ENCODE measurements around the gene CD276.
"Not testable (repeated sequence)": the region's sequence is repeated elsewhere in the genome, so short reads cannot be mapped to it uniquely, and the experiment has no call there.

The CD276 gene

GRCh38 chr15:73685981-73686380 is 1.8 kb downstream of the CD276 start:
- DNase-seq, result no peak

DNA sequence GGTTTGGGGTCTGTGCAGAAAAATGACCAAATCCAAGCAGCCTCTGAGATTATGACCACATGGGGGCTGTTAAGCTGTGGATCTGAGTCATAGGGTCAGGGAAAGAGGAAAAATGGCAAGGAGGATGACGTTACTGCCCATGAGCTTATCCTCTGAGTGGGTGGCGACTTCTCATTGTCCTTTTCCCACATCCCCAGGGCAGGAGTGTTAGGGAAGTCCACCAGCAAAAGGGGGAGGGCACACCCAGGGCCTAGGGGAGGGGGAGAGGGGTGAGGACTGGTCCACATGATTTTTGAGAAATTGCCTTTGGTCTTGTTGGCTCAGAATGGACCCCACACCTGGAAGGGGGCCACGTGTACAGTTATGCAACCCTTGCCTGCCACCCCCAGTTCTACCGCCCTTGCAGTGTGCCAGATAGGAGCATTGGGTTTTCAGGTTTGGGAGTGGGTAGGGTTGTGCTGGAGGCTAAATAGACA is 2.6 kb downstream of the CD276 start:
- no peak for DNase-seq

GRCh38 chr15:73687351-73687750 is 3.2 kb downstream of the CD276 start:
- no peak for DNase-seq

- DNase-seq, result no peak
Measured at GRCh38 chr15:73688455-73688854, 4.3 kb downstream of the CD276 start.

GRCh38 chr15:73691396-73691795 is 7.2 kb downstream of the CD276 start:
- DNase-seq, result no peak

DNA sequence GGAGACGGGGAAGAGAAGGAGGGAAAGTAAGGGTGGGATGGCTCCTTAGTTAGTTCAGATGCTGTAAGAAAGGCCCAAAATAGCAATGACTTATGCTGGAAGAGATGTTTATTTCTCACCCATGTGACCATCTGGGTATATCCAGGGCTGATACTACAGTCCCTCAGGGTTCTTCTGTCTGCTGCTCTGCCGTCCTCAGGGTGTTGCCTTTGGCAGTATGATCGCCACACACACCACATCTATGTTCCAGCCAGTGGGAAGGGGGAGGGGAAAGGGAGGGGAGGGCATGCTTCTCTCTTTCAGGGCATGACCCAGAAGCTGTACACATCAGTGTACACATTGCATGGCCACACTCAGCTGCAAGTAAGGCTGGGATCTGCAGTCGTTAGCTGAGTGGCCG is 10.2 kb downstream of the CD276 start:
- DNase-seq, result no peak

DNA sequence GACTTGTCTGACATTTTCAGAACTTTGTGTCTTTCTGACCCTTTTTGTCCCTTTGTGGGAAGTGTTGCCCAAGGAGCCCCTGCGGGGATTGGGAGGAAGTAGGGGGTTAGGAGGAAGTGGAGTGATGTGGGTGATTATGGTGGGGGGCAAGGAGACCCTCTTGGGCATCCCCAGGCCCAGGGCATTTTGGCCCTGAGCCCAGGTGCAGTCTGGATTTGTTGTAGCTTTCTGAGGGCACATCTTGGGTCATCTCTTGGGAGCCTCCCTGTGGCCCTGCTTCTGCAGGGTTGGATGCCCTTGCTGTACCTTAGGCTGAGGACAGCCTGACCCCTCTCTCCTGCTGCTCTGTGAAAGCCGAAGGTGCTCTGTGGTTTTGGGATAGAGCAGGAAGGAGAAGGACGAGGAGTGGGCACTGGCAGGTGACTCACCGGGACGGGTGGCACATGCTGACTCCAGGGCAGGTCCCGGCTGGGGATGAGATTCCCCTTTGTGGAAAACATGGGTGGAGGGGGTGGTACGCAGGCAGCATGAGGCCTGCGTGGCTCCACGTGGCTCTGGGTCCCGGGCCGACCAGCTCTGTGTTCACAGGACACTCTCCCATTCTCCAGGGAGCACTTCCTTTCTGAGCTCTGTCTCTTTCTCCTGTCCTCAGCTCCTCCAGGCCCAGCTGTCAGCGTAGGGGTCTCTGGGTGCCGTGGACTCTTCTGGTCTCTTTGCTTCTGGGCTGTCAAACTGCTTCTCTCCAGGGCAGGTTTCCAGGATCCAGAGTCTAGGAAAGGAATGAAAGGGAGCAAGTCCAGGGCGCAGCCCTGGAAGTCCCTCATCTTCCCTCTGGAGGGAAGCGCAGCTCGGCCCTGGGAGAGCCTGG is 11.8 kb downstream of the CD276 start:
- DNase-seq, result no peak

DNA sequence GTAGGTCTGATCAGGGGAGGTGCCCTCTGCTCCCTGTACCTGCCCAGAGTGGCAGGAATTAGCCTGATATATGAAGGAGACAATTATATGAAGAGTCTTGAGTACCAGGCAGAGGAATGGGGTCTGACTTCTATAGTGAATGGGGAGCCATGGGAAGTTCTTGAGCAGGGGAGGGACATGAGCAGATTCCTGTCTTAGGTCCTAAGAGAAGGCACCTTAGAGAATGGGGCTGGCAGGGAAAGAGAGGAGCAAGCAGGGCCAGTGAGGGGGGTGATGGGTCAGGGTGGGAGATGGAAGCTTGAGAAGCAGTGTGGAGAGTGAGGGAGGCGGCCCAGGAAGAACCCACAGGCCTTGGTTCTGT is 12.4 kb downstream of the CD276 start:
- DNase-seq, result no peak

DNA sequence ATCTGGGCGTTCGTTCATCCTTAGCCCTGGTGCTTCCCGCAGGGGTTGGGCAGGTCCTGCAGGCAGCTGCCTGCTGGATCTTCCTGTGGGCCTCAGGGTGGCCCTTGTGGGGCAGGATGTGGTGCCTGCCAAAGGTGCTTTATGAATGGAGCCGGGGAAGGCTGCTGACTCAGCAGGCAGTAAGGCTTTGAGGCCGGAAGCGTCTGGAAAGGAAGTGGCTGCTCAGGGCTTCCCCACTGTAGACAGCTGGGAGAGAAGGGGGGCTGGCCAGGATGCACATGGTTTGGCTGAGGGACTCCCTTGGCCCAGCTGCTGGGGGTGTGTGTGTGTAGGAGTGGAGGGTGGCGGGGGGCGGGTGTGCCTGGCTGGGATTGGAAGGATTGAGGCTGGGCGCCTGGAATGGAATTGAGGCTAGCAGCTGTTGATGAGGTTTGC is 12.9 kb downstream of the CD276 start:
- DNase-seq, result no peak

DNA sequence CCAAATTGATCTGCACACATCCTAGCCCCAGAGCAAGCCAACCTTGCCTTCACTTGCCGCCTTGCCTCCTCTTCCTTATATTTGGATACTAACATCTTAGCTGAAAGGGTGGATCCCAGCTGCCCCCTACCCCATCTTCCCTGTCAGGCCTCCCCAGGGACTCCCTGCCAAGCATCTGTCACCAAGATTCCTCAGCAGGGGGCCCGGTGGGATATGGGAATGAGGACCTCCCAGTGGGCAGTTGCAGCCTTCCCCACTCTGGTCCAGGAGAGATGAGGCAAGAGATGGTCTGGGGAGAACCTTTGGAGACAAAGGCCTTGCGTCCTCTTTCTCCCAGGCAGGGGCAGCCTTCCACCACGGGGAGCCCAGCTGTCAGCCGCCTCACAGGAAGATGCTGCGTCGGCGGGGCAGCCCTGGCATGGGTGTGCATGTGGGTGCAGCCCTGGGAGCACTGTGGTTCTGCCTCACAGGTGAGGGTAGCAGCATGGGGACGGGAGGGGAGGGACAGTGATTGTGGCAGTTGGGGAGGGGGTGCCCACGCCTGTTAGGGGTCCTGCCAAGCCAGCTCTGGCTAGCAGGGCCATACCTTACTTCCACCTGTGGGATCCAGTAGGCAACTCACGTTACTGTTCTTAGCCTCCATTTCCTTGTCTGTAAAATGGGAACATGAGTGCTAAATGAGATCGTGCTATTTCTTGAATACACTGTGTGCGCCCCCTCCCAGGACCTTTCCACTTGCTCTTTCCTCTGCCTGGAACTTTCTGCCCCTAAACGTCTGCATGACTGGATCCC is 15.3 kb downstream of the CD276 start:
- DNase-seq, result no peak

DNA sequence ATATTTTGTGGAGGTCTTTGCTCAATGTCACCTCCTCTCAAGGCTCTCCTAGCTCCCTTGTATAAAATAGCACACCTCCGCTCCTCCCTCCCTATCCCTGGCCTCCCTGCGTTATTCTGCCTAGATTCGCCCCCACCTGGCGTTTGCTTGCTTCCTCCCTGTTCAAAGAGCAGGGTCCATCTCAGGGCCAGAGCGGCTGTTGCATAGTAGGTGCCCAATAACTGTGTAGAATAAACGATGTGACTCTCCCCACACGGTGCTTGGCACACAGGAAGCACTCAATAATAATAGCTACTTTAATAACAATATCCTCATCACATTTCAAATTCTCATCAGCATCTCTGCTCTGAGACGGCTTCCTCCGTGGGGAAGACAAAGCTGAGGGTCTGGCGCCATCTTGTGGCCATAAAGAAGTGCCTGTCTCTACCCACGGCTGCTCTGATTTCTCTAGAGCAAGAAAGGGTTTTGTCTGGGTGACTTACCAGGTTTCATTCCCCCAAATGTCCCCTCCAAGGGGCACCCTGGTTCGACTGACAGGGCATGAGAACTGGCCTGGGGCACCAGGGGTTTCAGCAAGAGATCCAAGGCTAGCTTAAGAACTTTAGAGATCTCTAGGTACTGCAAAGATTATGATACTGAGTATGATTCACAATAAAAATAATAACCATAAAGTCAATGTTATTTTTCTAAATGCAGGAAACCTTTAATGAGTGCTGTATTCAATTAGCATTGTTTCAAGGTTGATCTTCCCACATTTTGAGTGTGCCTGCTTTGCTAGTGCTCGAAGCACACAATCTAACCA is 16.1 kb downstream of the CD276 start:
- no peak for DNase-seq

DNA sequence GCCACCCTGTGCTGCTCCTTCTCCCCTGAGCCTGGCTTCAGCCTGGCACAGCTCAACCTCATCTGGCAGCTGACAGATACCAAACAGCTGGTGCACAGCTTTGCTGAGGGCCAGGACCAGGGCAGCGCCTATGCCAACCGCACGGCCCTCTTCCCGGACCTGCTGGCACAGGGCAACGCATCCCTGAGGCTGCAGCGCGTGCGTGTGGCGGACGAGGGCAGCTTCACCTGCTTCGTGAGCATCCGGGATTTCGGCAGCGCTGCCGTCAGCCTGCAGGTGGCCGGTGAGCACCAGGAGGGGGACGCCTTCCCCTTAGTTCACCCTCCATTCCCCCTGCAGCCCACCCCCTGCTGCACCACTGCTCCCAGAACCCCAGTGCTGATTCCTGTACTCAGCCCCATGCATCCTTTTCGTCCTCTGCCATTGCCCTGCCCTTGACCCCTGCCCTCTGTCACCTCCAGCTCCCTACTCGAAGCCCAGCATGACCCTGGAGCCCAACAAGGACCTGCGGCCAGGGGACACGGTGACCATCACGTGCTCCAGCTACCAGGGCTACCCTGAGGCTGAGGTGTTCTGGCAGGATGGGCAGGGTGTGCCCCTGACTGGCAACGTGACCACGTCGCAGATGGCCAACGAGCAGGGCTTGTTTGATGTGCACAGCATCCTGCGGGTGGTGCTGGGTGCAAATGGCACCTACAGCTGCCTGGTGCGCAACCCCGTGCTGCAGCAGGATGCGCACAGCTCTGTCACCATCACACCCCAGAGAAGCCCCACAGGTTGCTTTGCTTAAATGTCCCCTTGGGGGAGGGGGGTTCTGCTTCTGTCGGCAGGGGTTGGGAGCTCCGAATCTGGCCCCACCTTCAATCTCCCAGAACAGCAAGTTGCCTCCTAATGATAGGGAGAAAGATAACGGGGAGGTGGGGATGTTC is 18.4 kb downstream of the CD276 start:
- DNase-seq, result not testable (repeated sequence)

DNA sequence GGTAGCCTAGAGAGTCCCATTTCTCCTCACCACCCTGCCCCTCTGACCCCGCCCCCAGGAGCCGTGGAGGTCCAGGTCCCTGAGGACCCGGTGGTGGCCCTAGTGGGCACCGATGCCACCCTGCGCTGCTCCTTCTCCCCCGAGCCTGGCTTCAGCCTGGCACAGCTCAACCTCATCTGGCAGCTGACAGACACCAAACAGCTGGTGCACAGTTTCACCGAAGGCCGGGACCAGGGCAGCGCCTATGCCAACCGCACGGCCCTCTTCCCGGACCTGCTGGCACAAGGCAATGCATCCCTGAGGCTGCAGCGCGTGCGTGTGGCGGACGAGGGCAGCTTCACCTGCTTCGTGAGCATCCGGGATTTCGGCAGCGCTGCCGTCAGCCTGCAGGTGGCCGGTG is 19.4 kb downstream of the CD276 start:
- DNase-seq, result not testable (repeated sequence)

GRCh38 chr15:73704142-73704868 is 20.1 kb downstream of the CD276 start:
- DNase-seq, result not testable (repeated sequence)

GRCh38 chr15:73704869-73705645 is 20.9 kb downstream of the CD276 start:
- no peak for DNase-seq

DNA sequence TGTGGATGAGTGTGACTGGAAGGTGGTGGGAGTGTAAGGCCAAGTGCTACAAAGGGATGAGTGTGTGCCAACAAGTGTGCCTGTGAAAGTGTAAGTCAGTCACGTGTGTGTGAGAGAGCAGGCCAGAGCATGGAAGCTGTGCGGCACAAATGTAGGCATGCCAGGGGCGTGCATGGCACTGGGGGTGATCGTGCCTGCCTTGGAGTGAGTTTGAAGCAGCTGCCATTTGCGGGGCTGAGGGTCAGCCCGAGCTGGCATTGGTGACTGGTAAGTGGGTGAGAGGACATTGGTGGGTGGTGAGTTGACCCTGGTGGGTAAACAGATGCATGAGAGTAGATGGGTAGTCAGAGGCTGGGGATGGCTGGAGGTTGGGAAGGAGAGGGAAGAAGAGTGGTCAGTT is 24.5 kb downstream of the CD276 start:
- DNase-seq, result no peak

DNA sequence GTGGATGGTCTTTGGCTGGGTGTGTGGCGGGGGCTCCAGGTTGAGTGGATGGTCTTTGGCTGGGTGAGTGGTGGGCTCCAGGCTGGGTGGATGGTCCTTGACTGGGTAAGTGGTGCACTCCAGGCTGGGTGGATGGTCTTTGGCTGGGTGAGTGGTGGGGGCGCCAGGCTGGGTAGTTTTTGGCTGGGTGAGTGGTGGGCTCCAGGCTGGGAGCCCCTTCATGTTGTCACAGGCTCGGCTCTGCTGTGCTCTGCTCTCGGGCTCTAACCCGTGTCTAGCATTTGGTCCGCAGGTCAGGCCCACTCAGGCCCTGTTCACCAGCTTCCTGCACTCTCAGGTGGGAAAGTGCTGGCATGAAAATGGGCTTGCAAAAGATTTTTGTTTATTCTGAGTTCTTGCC is 25.1 kb downstream of the CD276 start:
- DNase-seq, result no peak

- DNase-seq, result no peak
Measured at GRCh38 chr15:73709686-73710085, 25.5 kb downstream of the CD276 start.

GRCh38 chr15:73710321-73710720 is 26.1 kb downstream of the CD276 start:
- DNase-seq, result no peak

DNA sequence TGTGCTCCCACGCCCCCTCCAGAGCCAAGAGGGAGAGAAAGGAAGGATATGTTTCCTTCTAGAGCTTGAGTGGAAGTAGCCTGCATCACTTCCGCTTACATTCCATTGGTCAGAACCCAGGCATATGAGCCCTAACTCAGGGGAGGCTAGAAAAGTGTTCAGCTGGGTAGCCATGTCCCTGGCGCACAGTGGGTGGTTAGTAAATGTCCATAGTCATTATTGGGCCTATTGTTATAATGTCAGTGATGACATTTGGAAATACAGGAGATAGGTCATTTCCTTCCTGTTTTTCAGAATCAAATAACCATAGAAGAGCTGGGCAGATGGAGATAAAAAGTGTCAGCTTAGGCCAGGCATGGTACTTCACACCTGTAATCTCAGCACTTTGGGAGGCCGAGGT is 27.3 kb downstream of the CD276 start:
- DNase-seq, result no peak

DNA sequence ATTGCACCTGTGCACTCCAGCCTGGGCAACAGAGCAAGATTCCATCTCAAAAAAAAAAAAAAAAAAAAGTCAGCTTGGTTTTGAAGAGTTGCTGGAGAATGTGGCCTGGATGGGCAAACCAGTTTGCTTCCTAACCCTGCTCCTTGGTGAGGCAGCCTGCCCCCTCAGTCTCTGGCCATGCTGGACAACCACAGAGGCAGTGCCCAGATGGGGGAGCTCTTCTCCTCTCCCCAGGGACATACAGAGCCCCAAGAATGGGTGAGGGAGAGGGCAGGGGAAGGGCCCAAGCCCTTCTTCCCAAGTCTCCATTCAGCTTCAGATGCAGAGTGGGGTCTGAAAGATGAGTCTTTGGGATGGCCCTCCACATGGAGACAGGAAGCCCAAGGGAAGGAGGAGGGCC is 27.9 kb downstream of the CD276 start:
- DNase-seq, result no peak

Measured in SIG-M5 (cell line).